ENCODE data around the gene XIAP. TPM values are rescaled to one million over a fixed set of nuclear protein-coding genes. Genes with fewer than 3 reads are reported as not detected.
A peak's percentile ranks its signal among the peaks of the same experiment; 100 is the strongest.
"Not testable (repeated sequence)": the region's sequence is repeated elsewhere in the genome, so short reads cannot be mapped to it uniquely, and the experiment has no call there.

XIAP gene
- 10 to 100 TPM in 11 of 12 donors, not detected in 1; 30.6 to 39.2 (median 33.9) TPM for polyA plus RNA-seq (ENCODE audit: insufficient read length in 12 of 12)
- long read RNA-seq, donor 1, full-length matches to known transcripts, result 4 of 4 reads
- long read RNA-seq, donor 1, partial matches to known transcripts, result 0 of 4 reads
- long read RNA-seq, donor 1, other reads (novel, unspliced or antisense), result 0 of 4 reads
- long read RNA-seq, donor 2, full-length matches to known transcripts, result 5 of 5 reads
- long read RNA-seq, donor 2, partial matches to known transcripts, result 0 of 5 reads
- long read RNA-seq, donor 2, other reads (novel, unspliced or antisense), result 0 of 5 reads
- long read RNA-seq, donor 3, full-length matches to known transcripts, result 5 of 5 reads
- long read RNA-seq, donor 3, partial matches to known transcripts, result 0 of 5 reads
- long read RNA-seq, donor 3, other reads (novel, unspliced or antisense), result 0 of 5 reads
- long read RNA-seq, donor 4, full-length matches to known transcripts, result 5 of 5 reads
- long read RNA-seq, donor 4, partial matches to known transcripts, result 0 of 5 reads
- long read RNA-seq, donor 4, other reads (novel, unspliced or antisense), result 0 of 5 reads
- long read RNA-seq, donor 5, full-length matches to known transcripts, result 4 of 4 reads
- long read RNA-seq, donor 5, partial matches to known transcripts, result 0 of 4 reads
- long read RNA-seq, donor 5, other reads (novel, unspliced or antisense), result 0 of 4 reads
- long read RNA-seq, donor 6, partial matches to known transcripts, result 0 of 2 reads
- long read RNA-seq, donor 6, other reads (novel, unspliced or antisense), result 0 of 2 reads
- long read RNA-seq, donor 7, partial matches to known transcripts, result 0 of 1 reads
- long read RNA-seq, donor 7, other reads (novel, unspliced or antisense), result 0 of 1 reads
- long read RNA-seq, donor 8, partial matches to known transcripts, result 0 of 4 reads
- long read RNA-seq, donor 8, other reads (novel, unspliced or antisense), result 0 of 4 reads
- long read RNA-seq, donor 9, partial matches to known transcripts, result 0 of 2 reads
- long read RNA-seq, donor 9, other reads (novel, unspliced or antisense), result 0 of 2 reads
- long read RNA-seq, donor 10, full-length matches to known transcripts, result 7 of 7 reads
- long read RNA-seq, donor 10, partial matches to known transcripts, result 0 of 7 reads
- long read RNA-seq, donor 10, other reads (novel, unspliced or antisense), result 0 of 7 reads
- long read RNA-seq, donor 11, full-length matches to known transcripts, result 4 of 4 reads
- long read RNA-seq, donor 11, partial matches to known transcripts, result 0 of 4 reads
- long read RNA-seq, donor 11, other reads (novel, unspliced or antisense), result 0 of 4 reads

DNA sequence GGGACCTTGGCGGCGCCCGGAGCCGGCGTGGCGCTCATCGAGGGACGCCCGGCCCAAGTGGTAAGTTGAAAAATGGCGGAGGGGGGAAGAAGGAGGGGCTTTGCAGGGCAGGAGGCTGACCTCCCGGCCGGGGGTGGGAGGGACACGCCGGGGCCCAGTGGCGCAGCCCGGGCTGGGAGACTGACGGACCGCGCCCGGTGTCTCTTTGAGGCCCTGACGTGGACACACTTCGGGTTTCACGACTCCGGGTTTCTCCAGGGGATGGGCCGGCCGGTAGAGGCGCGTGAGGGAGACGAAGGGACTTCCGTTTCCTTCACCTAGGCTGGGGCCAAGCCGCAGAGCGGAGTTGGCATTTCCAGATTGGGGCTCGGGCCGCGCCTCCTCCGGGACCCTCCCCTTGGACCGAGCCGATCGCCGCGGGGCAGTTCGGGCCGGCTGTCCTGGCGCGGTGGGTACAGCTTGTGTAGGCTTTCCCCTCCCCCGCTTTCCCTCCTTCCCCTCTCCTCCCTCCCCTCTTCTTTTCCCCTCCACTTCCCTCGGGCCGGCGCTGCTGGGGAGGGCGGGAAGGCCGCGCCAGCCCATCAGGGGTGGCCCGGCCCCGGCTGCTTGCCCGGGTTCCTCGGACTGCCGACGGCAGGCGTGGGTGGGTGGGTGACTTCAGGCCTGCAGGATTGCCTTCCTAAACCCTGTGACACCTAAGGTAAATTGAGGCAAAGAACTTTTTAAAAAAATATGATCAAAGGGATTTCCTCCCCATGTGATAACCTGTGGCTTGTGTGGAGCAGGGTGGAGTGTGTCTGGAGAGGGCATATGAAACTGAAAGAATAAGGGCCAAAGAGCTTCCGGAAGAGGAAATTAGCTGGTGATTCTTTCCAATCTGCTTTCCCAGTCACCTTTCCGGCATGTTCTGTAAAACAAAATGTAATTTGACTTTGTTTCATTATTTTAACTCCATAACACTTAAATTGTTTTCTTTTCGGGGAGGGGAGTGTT lies at the start of gene XIAP:
Gene XIAP, plus strand, starts transcription at position 208 of the 993 bp plus-strand sequence. CDS start 25,610 bp downstream, outside the sequence.
- DNase-seq, result peak; percentile 83

DNA sequence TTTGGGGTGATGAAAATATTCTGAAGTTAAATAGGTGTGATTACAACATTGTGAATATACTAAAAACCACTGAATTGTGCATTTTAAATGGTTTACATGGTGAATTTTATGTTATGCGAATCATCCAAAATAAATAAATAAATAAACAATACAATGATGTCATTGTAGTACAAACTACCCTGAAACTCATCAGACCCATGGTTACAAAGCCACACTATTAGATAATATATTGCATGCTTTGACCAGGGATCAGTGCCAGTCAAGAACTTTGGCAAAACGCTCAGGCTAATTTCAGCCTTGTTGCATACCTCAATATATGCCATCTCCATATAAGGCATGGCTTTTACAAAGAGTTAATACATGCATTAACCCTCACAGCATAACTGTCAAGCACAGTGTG lies 45.5 kb upstream of the XIAP start:
- DNase-seq, result no peak

DNA sequence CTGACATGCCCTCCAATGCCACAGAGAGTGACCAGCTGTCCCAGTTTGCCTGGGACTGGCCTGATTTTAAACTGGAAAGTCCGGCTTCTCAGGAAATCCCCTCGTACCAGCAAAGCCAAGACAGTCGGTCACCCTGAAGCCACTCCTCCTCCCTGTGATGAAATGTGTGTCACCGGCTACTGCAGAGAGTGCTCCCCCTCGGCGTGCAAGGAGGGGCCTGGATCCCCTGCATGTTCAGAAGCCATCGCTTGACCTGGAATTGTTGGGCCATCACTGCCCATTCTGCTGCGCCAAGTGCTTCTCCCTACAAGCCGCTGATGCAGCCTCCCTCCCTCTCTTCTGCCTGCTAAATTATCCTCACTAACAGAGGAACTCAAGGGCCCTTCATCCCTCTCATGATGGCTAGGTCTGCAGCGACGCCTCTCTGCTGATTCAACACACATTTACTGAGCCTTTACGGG lies 44.9 kb upstream of the XIAP start:
- DNase-seq, result not testable (repeated sequence)

DNA sequence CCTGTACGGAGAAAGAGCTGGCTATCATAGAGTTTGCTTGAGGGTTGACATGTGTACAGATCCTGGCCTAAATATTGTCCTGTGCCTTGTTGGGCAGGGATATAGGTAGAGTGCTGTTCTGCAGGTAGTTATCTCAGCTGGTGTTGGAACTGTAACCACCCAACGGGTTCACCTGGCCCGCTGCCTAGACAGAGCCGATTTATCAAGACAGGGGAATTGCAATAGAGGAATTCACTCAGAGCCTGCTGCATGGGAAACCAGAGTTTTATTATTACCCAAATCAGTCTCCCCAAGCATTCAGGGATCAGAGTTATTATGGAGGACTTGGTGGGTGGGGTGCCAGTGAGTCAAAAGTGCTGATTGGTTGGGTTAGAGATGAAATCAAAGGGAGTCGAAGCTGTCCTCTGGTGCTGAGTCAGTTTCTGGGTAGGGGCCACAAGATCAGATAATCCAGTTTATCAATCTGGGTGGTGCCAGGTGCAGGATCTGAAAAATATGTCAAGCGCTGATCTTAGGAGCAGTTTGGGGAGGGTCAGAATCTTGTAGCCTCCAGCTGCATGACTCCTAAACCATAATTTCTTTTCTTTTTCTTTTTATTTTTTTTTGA lies 42.5 kb upstream of the XIAP start:
- no peak for DNase-seq

DNA sequence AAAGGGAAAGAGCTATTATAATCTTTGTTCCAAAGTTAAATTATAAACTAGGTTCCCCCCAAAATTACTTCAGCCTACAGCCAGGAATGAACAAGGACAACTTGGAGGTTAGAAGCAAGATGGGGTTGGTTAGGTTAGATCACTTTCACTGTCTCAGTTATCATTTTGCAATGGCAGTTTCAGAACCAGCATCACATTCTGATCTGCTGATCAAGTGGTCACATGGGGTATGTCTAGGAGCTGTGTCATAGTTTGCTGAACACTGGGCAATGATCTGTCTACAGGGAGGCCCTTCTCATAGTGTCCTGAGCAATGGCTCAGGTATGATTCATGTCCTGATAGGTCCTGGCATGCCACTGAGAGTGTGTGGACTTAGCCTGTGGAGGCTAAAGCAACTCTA lies 41.6 kb upstream of the XIAP start:
- DNase-seq, result no peak

DNA sequence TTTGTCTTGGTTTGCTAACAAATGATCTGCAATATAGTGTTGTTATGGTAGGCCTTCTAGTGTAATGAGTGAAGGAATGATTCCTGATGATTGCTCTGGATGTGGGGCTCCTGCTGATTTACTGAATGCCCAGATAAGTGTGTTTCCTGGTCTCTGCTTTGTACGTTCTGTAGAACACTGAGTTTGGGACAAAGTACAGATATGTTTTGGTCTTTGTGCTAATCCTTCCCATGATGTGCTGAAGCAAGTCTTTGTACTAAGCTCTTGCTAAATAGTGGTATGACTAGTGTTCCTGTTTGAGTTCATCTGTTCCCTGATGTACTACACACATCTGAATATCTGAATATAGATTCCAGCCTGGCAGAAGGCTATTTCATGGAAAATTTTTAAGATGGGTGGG lies 36.9 kb upstream of the XIAP start:
- no peak for DNase-seq

DNA sequence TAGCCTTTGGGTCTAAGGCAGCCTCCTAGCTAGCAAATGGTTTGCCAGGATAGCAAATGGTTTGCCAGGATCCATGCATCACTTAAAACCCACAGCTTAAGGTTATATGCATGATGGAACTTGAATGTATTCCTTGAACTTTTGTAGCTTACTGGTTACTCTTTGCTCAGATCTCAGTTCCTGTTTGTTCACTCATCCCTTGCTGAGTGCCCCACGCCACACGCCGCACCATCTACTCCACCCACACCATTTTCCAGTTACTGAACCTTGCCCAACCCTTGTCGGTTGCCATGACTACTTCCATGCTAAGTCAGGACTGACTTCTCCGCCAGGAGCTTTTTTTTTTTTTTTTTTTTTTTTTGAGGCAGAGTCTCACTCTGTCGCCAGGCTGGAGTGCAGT lies 29.5 kb upstream of the XIAP start:
- DNase-seq, result no peak

DNA sequence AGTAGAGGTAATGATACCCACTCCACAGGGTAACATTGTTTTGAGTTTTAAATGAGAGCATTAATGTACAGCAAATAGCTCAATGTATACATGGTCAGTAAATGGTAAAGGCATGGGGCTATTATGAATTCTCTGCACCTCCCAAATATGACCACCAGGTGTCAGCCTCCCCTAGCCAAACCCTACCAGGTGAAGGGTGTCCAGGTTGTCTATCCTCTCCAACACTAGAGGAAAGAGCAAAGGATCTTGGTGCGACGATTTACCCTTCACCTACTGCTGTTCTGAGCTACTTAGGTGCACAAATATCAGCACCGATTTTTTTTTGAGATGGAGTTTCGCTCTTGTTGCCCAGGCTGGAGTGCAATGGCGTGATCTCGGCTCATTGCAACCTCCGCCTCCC lies 26.5 kb upstream of the XIAP start:
- peak; percentile 46 for DNase-seq

DNA sequence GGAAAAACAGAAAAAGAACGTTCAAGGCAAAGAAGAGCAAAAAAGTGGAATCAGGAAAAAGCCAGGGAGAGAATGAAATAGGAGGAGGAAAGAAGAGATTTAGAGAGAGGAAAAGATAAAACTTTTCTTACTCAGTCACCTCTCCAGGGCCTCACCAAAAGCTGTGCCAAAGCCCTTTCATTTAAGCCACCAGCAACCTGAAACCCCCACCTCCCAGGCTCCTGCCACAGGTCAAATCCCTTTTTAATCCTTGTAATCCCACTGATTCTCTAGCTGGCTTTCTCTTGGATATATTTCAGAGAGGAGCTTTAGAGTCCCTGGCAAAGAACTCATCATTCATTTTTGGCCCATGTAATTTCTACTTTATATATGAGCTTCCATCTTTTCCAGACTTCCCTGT lies 25.7 kb upstream of the XIAP start:
- no peak for DNase-seq

DNA sequence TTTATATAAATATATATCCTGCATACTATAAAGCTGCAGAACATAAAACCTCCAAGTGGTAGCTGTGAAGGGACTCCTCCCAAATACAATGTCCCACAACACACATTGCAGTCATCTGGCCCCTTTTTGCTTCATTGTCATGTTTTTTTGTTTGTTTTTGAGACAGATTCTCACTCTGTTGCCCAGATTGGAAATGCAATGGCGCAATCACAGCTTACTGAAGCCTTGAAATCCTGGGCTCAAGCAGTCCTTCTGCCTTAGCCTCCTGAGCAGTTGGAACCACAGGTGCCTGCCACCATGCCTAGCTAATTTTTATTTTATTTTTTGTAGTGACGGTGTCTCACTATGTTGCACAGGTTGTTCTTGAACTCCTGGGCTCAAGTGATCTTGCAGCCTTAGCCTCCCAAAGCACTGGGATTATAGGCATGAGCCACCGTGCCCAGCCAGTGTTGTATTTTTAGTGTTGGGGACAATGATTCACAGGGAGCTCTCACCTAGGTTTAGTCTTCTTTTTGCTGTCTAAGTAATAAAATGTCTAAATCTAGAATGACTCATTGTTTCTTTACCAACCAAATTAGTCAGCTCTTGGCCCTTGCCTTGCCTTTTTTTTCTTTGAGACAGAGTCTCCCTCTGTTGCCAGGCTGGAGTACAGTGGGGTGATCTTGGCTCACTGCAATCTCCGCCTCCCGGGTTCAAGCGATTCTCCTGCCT lies 24.0 kb upstream of the XIAP start:
- DNase-seq, result no peak

DNA sequence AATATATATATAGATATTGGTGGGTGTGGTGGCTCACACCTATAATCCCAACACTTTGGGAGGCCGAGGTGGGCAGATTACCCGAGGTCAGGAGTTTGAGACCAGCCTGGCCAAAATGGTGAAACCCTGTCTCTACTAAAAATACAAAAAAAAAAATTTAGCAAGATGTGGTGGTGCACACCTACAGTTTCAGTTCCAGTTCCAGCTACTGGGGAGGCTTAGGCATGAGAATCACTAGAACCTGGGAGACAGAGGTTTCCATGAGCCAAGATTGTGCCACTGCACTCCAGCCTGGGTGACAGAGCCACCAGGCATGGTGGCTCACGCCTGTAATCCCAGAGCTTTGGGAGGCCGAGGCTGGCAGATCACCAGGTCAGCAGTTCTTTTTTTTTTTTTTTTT lies 14.7 kb upstream of the XIAP start:
- DNase-seq, result not testable (repeated sequence)

DNA sequence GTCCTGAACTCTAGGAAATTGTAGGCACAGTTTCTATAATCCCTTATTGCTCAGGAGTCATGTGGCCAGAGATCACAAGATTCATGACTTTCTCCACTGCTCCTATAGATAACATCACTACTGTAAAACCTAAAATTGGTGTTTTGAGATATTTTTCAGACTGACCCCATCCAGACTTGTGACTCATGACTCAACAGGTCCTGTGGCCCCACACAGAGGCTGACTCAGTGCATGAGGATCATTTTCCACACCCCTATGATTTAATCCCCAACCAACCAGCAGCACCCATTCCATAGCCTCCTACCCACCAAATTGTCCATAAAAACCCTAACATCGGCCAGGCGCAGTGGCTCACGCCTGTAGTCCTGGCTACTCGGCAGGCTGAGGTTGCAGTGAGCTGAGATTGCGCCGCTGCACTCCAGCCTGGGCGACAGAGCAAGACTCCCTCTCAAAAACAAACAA lies 13.2 kb upstream of the XIAP start:
- DNase-seq, result no peak

DNA sequence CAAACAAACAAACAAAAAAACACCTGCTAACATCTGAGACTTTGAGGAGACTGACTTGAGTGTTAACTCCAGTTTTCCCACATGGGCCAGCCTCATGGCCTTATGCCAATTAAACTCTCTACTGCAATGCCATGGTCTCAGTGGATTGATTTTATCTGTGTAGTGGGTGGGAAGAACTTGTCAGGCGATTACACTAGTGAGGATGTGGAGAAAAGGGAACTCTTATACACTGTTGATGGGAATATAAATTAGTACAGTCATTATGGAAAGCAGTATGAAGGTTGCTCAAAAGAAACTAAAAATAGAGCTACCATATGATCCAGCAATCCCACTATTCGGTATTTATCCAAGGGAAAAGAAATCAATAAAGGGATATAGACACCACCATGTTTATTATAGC lies 12.8 kb upstream of the XIAP start:
- DNase-seq, result no peak

DNA sequence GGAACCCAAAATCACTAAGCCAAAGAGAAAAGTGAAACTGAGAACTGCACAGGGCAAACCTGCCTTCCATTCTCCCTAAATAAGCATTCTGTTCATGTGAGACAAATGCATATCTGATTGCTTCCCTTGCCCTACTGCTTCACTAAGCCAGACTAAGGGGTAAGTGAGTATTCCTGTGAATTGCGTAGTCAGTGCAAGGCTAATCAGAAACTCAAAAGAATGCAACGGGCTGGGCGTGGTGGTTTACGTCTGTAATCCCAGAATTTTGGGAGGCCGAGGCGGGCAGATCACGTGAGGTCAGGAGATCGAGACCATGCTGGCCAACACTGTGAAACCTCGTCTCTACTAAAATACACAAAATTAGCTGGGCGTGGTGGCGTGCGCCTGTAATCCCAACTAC lies 10.8 kb upstream of the XIAP start:
- no peak for DNase-seq

DNA sequence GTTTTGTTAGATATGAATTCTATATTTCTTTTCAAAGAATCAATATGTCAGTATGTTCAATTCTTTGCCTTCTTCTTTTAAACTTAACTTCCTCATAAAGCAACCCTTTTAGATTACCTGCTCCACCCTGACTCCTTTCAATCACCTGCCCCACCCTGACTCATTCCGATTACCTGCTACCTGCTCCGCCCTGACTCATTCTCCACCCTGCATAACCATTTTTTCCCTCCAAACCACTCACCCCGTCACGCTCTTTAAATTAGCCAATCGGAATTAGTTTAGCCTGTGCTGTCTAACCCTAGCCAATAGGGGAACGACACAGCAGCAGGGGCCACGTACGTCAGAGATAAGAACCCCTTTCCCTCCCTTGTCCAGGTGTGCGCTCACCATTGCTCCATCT lies 9.9 kb upstream of the XIAP start:
- not testable (repeated sequence) for DNase-seq

DNA sequence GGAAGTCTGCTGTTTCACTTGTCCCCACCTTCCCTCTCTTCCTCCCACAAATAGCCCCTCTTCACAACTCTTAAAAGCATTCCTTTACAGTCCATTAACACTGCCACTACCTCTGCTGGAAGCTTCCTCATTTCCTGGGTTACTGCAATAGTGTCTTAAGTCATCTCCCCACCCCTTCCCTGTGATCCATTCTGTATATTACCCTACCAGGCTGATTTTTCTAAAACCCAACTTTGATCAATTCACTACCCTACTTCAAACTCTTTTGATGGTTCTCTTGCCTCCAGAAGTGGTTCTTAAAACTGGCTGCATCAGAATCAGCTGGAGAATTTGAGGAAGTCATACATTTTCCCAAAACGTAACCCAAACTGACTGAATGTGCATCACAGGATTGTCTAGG lies 8.8 kb upstream of the XIAP start:
- no peak for DNase-seq

DNA sequence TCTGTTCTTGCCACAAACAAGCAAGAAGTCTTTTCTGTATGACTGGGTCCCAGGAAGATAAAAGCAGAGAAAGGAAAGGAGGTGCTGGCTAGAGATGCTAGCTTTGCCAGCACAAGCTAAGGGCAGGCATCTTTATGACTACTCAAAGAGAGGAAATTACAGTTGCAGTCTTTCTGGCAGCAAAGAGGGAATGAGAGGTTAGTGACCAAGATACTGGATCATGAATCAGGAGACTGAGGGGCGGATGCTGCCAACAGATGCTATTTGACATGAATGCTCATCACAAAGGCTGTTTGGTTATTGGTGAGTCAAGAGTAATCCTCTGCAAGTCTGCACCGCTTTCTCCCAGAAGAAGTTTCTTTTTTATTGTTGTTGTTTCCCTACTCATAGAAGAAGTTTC lies 5.5 kb upstream of the XIAP start:
- no peak for DNase-seq

DNA sequence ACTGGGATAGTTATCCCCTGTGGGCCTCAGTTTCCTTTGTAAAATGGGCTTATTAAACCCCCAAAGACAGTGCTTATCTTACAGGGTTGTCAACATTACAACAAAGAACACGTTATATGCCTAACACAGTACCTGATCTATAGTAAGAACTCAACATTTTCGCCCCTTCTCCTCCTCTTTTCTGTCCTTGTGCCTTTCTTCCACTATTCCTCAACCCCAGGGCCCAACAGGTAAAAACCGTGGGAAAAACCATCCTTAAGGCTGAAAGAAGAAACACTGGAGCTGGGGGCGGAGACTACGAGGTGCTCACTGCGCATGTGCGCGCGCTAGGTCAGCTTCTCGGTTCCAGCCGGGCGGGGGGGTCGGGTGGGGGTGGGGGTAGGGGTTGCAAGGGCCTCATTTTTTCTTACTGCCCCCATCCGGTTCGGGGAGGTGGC lies 426 bp upstream of the XIAP start:
- DNase-seq, result peak; percentile 75

DNA sequence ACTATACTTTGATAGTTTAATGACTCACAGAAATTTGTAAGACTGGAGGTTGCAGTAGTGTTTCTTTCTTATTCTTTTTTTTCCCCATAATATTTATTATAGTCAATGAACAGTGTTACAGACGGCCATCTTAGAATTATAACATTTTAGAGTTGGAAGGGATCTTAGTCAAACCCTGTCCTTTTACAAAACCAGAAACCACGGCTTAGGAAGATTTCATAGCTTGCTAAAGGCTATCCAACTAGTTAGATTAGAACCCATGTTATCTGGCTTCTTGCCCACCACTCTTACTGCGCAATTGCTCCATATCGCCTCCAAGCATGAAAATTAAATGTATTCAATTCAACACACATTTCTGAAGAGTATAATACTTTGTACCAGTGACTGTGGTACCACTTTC lies 1.1 kb downstream of the XIAP start:
- DNase-seq, result peak; percentile 19
